B cell (primary cell): ENCODE results near the gene ZNF560. TPM values are rescaled to one million over a fixed set of nuclear protein-coding genes. Genes with fewer than 3 reads are reported as not detected.

ENCODE experiments used
- ATAC-seq: fragments of 200-7000 bp; cut with Tn5 transposase; one replicate; pipeline ENCODE4 v1.10.0; 2021; ENCODE audit warnings: low read depth, mild to moderate bottlenecking, moderate number of reproducible peaks, moderate library complexity
- CTCF ChIA-PET: fragments of 350-600 bp; sonication (Branson Sonifier 250); formaldehyde crosslinking; loops from one replicate; lab custom pipeline; 2021; ENCODE audit warnings: antibody characterized with exemption, inconsistent platforms; lab: Charles Lee
- POLR2A ChIA-PET: fragments of 350-600 bp; sonication (Branson Sonifier 250); formaldehyde crosslinking; loops from one replicate; lab custom pipeline; 2021; ENCODE audit warnings: antibody characterized with exemption; lab: Charles Lee
- DNase-seq: peaks from one replicate; pipeline ENCODE4 v3.0.0; 2013
- H2AFZ ChIP-seq: 2 replicates; pipeline ENCODE4 v1.6.1; 2012; ENCODE audit warnings: mild to moderate bottlenecking, low read depth, low read length; ENCODE audit not compliant: insufficient read depth, poor library complexity, severe bottlenecking
- H3K27ac ChIP-seq, 2 donors: 1 replicate in 1 of 2; 2 replicates in 1 of 2; pipeline ENCODE4 v1.5.1; 2012 to 2013; ENCODE audit warnings: low read length in 2 of 2, mild to moderate bottlenecking in 2 of 2, moderate library complexity in 1 of 2
- H3K27me3 ChIP-seq, 4 experiments: fragments of 200-600 bp in 1 of 4; sonication (generic) in 1 of 4; replicated peaks in 1 of 4; 1 replicate in 2 of 4; 2 replicates in 2 of 4; pipeline versions ENCODE4 v1.6.1 to v1.7.0; 2013 to 2016; ENCODE audit warnings: low read length in 3 of 4, mild to moderate bottlenecking in 2 of 4, mixed read lengths in 1 of 4, moderate library complexity in 1 of 4; ENCODE audit not compliant: insufficient read depth in 4 of 4, control insufficient read depth in 3 of 4; ENCODE audit errors: control extremely low read depth in 1 of 4
- H3K36me3 ChIP-seq, 2 experiments: replicated peaks in 1 of 2; 1 replicate in 1 of 2; 2 replicates in 1 of 2; pipeline versions ENCODE4 v1.6.1 to v1.7.1; 2013; ENCODE audit warnings: low read length in 1 of 2; ENCODE audit not compliant: insufficient read depth in 2 of 2, control insufficient read depth in 1 of 2; ENCODE audit errors: control extremely low read depth in 1 of 2, extremely low read depth in 1 of 2
- H3K4me1 ChIP-seq, 2 donors: fragments of 200-600 bp in 1 of 2; sonication (generic) in 1 of 2; 1 replicate in 1 of 2; 2 replicates in 1 of 2; pipeline versions ENCODE4 v1.5.1 to v1.6.1; 2013 to 2017; ENCODE audit warnings: low read length in 2 of 2; ENCODE audit not compliant: control insufficient read depth in 2 of 2, insufficient read depth in 2 of 2
- H3K4me2 ChIP-seq: replicated peaks from 2 replicates; pipeline ENCODE3; 2012; ENCODE audit warnings: mild to moderate bottlenecking, low read depth, low read length; ENCODE audit not compliant: poor library complexity, severe bottlenecking
- H3K4me3 ChIP-seq, 5 experiments: fragments of 200-600 bp in 1 of 5; sonication (generic) in 1 of 5; 1 replicate in 3 of 5; 2 replicates in 2 of 5; pipeline versions ENCODE4 v1.5.1 to v1.7.0; 2011 to 2016; ENCODE audit warnings: low read length in 4 of 5, mild to moderate bottlenecking in 4 of 5, low read depth in 2 of 5, control low read depth in 1 of 5, moderate library complexity in 1 of 5; ENCODE audit not compliant: insufficient read depth in 1 of 5; ENCODE audit errors: control extremely low read depth in 1 of 5, extremely low read depth in 1 of 5
- H3K79me2 ChIP-seq: fragments of 200-600 bp; sonication (generic); one replicate; pipeline ENCODE4 v1.6.0; 2016; ENCODE audit warnings: low read length; ENCODE audit not compliant: control insufficient read depth, insufficient read depth
- H3K9ac ChIP-seq: fragments of 200-600 bp; sonication (generic); 2 replicates; pipeline ENCODE4 v1.6.1; 2017; ENCODE audit warnings: mild to moderate bottlenecking, low read length, moderate library complexity
- H3K9me3 ChIP-seq, 3 donors: one replicate each; pipeline versions ENCODE4 v1.6.1 to v1.7.1; 2013; ENCODE audit warnings: low read length in 2 of 3; ENCODE audit not compliant: control insufficient read depth in 2 of 3, insufficient read depth in 1 of 3; ENCODE audit errors: control extremely low read depth in 1 of 3
- H4K20me1 ChIP-seq: 2 replicates; pipeline ENCODE4 v1.6.0; 2012; ENCODE audit warnings: mild to moderate bottlenecking, low read length; ENCODE audit not compliant: insufficient read depth, control insufficient read depth, poor library complexity, severe bottlenecking
- H3K27ac Mint-ChIP-seq: one replicate; pipeline ENCODE4 v1.8.0; 2021; ENCODE audit warnings: mixed read lengths
- H3K27me3 Mint-ChIP-seq: one replicate; pipeline ENCODE4 v1.8.0; 2021; ENCODE audit warnings: mixed read lengths
- H3K4me1 Mint-ChIP-seq: one replicate; pipeline ENCODE4 v1.8.0; 2021; ENCODE audit warnings: mixed read lengths
- H3K4me3 Mint-ChIP-seq: one replicate; pipeline ENCODE4 v1.8.0; 2021; ENCODE audit warnings: mixed read lengths
- H3K9me3 Mint-ChIP-seq: one replicate; pipeline ENCODE4 v1.8.0; 2022; ENCODE audit warnings: mixed read lengths; ENCODE audit not compliant: insufficient read depth
- EZH2 ChIP-seq: IDR thresholded peaks from 2 replicates; pipeline ENCODE4 v1.6.1; 2012; ENCODE audit warnings: borderline replicate concordance, low read depth, mild to moderate bottlenecking, moderate library complexity, low read length; ENCODE audit not compliant: insufficient read depth, poor library complexity, severe bottlenecking
- WGBS: methylation state at CpG from one replicate; pipeline ENCODE4 v1.1.5; 2013; ENCODE audit warnings: missing lambda C conversion rate; ENCODE audit not compliant: insufficient coverage; 5-methylcytosine and 5-hydroxymethylcytosine counted together
- intact Hi-C: fragments of 100-400 bp; cut with micrococcal nuclease; formaldehyde crosslinking; loops from one replicate; pipeline ENCODE4 v1.10.0; 2022
- polyA plus RNA-seq: library from polyadenylated mRNA; depleted of rRNA; stranded (reverse); fragments of >200 nt; gene quantifications from 2 replicates; pipeline ENCODE4 v1.2.3, GENCODE V29; 2012
- total RNA-seq, 2 donors: library from RNA; stranded (reverse); fragments of 120-200 nt in 1 of 2; gene quantifications; 1 replicate in 1 of 2; 2 replicates in 1 of 2; pipeline versions ENCODE4 v1.2.3 to v1.2.4, GENCODE V29; 2013 to 2022
- TF ChIP-seq, protein P1 (sequence below): fragments of 200-600 bp; IDR thresholded peaks from one replicate; pipeline ENCODE4 v1.8.0; 2022; ENCODE audit warnings: antibody characterized with exemption, mild to moderate bottlenecking

The ZNF560 gene
- total and polyA plus RNA-seq, 2 donors (not counting 1 experiment from before 2014, with no cell fraction given): not detected

DNA sequence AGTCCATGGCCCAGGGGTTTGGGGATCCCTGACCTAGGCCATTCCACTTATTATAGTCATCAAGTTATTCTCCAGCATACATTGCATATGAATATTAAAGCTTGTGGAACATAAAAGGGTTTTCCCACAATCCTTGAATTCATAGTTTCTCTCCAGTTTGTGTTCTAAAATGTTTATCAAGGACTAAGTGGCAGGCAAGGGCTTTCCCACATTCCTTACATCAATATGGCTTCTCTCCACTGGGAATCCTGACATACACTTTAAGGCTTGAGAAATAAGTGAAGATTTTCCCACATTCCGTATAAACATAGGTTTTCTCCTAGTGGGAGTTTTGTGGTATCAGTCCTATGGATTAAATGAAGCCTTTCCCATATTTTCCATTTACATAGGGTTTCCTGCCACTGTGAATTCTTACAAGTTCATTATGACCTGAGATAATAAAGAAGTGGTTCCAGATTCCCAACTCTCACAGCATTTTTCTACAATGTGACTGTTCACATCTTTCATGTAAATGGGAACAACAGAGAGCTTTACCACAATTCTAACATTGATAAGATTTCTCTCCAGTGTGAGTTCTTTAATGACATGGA lies 25.6 kb upstream of the ZNF560 start:
- POLR2A ChIA-PET: no interaction called here

DNA sequence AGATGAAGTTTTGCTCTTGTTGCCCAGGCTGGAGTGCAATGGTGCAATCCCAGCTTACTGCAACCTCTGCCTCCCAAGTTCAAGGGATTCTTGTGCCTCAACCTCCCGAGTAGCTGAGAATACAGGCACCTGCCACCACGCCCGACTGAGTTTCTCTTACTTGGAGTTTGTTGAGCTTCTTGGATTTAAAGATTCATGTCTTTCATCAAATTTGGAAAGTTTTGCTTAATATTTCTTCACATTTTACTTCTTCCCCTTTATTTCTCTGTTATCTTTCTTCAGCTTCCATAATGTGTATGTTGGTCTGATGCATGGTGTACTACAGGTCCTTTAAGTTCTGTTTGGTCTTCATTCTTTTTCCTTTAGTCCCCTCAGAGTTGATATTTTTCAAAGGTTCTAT lies 8.9 kb upstream of the ZNF560 start:
- Mint-ChIP-seq H3K27ac (no peak overlapping the region), H3K4me3 (no peak overlapping the region), H3K9me3 (peaks cover 12% of the 10 kb centered on the region), H3K4me1 (no peaks in the 10 kb centered on the region), H3K27me3 (peaks cover 2% of the 10 kb centered on the region)
- no CpG with 5 or more reads among the region's 3 CpGs for WGBS
- Histone ChIP-seq H3K4me1 (no peaks in the 10 kb centered on the region), H3K9me3 (peaks cover 3 to 30% (median 29%) of the 10 kb centered on the region in 3 donors), H3K4me3 (no peak overlapping the region), H3K4me2 (no peak overlapping the region), H4K20me1 (no peaks in the 10 kb centered on the region), H3K9ac (no peak overlapping the region), H2AFZ (no peak overlapping the region), H3K36me3 (no peaks in the 10 kb centered on the region), H3K79me2 (no peaks in the 10 kb centered on the region), H3K27me3 (no peaks in the 10 kb centered on the region), H3K27ac (no peak overlapping the region)
- POLR2A ChIA-PET: no interaction called here
- intact Hi-C loops: no loop called here
- ATAC-seq (no peak), DNase-seq (no peak)
- CTCF ChIA-PET: no interaction called here
- TF ChIP-seq EZH2: no peak
- TF ChIP-seq, protein P1, sequence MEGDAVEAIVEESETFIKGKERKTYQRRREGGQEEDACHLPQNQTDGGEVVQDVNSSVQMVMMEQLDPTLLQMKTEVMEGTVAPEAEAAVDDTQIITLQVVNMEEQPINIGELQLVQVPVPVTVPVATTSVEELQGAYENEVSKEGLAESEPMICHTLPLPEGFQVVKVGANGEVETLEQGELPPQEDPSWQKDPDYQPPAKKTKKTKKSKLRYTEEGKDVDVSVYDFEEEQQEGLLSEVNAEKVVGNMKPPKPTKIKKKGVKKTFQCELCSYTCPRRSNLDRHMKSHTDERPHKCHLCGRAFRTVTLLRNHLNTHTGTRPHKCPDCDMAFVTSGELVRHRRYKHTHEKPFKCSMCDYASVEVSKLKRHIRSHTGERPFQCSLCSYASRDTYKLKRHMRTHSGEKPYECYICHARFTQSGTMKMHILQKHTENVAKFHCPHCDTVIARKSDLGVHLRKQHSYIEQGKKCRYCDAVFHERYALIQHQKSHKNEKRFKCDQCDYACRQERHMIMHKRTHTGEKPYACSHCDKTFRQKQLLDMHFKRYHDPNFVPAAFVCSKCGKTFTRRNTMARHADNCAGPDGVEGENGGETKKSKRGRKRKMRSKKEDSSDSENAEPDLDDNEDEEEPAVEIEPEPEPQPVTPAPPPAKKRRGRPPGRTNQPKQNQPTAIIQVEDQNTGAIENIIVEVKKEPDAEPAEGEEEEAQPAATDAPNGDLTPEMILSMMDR: no peak

More for the DNA sequence above, 25.6 kb upstream of the ZNF560 start:
- Histone ChIP-seq H3K4me1 (no peaks in the 10 kb centered on the region), H3K9me3 (peaks cover 23 to 73% (median 71%) of the 10 kb centered on the region in 3 donors), H3K9ac (no peak overlapping the region), H4K20me1 (no peaks in the 10 kb centered on the region), H3K79me2 (no peaks in the 10 kb centered on the region), H3K4me2 (no peak overlapping the region), H3K27me3 (no peaks in the 10 kb centered on the region), H2AFZ (no peak overlapping the region), H3K27ac (no peak overlapping the region), H3K4me3 (no peak overlapping the region), H3K36me3 (peaks cover 10 to 14% of the 10 kb centered on the region in 2 experiments)
- ATAC-seq: no peak
- intact Hi-C loops: no loop called here
- H3K27me3 Mint-ChIP-seq: no peaks in the 10 kb centered on the region
- no CpG with 5 or more reads among the region's 1 CpG for WGBS
- no peak overlapping the region for H3K4me3 Mint-ChIP-seq
- no peak for DNase-seq
- CTCF ChIA-PET: interaction anchor here (0.6 kb wide), 1 partner anchor 391 kb away, joined by 3 read pairs; no protein-coding TSS in a partner anchor
- no peaks in the 10 kb centered on the region for H3K4me1 Mint-ChIP-seq
- no peak overlapping the region for H3K27ac Mint-ChIP-seq
- H3K9me3 Mint-ChIP-seq: peaks cover 21% of the 10 kb centered on the region
- TF ChIP-seq, protein P1: no peak
- no peak for TF ChIP-seq EZH2
